ENCODE measurements around the gene DCAF5. TPM values are rescaled to one million over a fixed set of nuclear protein-coding genes. Genes with fewer than 3 reads are reported as not detected.

Gene DCAF5
- polyA plus RNA-seq, 6 donors from 2014 or later: 35.7 to 66.1 (median 49.3) TPM

DNA sequence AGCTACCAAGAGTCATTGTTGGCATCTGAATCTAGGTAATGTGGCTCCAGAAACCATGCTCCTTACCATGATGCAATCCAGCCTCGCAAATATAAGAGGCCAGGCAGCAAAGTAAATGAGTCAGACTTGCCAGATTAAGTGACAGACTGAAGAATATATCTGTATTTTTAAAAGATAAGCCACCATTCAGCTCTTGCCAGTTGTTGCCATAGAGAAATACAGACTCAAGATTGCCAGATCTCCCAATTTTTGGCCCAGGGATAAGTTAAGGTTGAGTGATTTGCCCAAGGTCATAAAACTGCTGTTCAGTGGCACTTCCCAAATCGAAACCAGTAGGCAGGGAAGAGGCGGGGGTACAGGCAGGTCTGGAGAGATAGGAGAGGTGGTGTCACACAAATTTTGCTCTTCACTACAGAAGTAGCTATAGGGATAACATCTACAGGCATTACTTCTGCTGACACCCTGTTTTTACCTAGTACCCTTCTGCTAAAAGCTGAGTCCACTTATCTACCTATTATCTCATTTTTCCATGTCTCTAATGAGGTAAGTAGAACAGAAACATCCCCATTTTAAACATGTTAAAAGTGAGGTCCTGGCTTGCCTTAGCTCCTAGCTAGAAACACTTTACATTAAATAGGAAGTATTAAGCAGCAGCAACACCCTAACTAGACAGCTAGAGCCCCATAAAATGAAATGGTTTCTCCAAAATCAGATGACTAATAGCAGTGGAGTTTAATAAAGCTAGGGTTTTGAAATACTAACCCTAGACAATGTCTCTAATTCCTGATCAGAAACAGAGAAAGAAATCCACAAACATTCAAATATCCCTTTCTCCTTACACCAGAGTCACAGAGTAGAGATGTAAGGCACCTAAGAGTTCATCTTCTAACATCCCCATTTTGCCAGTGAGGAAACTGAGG, 19.5 kb downstream of the DCAF5 start:
- ATAC-seq (ENCODE audit: low read depth in 2 of 2): no peak
- no peak overlapping the region for H3K4me3 Mint-ChIP-seq
- peaks cover 25 to 40% (median 37%) of the 10 kb centered on the region in 3 donors for H3K4me1 Mint-ChIP-seq
- no peak for DNase-seq
- H3K27me3 Mint-ChIP-seq: no peaks in the 10 kb centered on the region
- H3K9me3 Mint-ChIP-seq: no peaks in the 10 kb centered on the region
- H3K27ac Mint-ChIP-seq: peak overlapping the region in 2 of 6 donors; percentile 1 to 65
- H3K36me3 Mint-ChIP-seq: no peaks in the 10 kb centered on the region

DNA sequence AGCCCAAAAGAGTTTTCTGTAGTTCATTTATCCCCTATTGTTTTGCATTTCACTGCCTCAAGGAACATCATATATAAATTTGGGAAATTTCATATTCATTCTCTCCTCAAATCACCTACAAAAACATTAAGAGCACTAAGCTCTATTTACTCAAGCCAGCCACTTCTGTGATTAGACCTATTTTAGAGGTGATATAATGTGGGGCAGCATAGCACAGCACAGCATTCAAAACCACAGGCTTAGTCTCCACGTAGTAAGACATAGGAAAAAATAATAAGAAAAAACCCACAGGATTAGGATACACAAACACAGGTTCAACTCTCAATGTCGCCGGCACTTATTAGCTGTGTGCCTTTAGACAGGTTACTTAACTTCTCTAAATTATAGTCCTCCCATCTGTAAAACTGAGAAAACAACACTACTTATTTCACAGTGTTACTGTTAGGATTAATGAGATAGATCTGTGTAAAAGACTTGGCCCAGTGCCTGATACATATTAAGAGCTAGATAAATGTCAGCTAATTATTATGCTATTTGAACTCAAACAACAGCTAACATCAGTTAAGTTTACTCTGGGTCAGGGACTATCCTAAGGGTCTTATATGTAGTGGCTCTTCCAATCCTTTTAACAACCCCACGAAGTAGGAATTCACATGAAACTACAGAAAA, 20.3 kb downstream of the DCAF5 start:
- ATAC-seq (ENCODE audit: low read depth in 2 of 2) (no peak), DNase-seq (no peak)
- no peaks in the 10 kb centered on the region for H3K36me3 Mint-ChIP-seq
- peaks cover 24 to 37% (median 32%) of the 10 kb centered on the region in 3 donors for H3K4me1 Mint-ChIP-seq
- H3K9me3 Mint-ChIP-seq: no peaks in the 10 kb centered on the region
- H3K4me3 Mint-ChIP-seq: no peak overlapping the region
- H3K27ac Mint-ChIP-seq: peak overlapping the region in 4 of 6 donors; percentile 1 to 78 (median 12)
- no peaks in the 10 kb centered on the region for H3K27me3 Mint-ChIP-seq

DNA sequence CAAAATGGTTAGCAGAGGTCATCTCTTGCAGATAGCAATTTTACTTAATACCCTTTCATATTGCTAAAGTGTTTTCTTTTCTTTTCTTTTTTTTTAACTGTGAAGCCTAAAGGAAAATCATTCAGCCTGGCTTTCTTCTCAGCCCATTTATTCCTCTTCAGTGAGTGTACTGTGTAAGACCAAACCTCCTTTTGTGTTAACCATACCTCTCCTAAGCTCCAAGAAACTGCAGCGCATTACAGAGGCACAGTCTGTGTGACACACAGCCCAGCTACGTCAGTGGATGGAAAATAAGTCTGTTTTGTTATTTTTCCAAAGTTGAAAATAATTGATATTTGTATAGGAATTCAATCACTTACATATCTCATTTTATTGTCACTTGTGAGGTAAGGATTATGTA, 21.7 kb downstream of the DCAF5 start:
- no peaks in the 10 kb centered on the region for H3K9me3 Mint-ChIP-seq
- peak overlapping the region in 2 of 6 donors; percentile 18 to 47 for H3K27ac Mint-ChIP-seq
- no peak for DNase-seq
- no peak for ATAC-seq (ENCODE audit: low read depth in 2 of 2)
- no peak overlapping the region for H3K4me3 Mint-ChIP-seq
- no peaks in the 10 kb centered on the region for H3K27me3 Mint-ChIP-seq
- no peaks in the 10 kb centered on the region for H3K36me3 Mint-ChIP-seq
- H3K4me1 Mint-ChIP-seq: peaks cover 27 to 40% (median 30%) of the 10 kb centered on the region in 3 donors

DNA sequence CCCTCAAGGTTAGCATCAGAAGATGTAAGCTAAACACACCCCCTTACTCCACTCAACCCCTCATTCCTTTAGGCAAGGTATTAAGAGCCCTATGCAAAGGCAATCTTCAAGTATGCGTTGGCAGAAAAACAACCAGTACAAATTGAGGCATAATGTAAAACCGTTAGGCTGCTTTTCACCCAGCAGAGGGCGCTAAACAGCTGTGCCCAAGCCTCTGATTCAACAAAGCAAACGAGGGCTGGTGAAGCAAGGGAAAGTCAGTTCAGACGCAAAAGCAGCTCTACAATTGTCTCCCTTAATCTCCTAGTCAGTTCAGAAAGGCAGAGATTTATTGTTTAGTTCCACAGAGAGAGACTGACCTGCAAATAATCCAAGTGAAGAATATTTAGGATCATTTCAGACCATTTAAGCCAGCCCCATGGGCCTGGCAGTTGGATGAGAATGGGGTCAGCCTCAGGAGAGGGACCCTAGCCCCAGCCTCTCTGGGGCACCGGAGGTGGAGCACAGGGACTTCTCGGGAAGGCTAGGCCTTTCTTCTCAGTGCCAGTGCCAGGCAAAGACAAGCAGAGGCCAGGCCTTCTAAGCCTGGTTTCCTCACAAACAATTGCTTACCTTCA, 23.5 kb downstream of the DCAF5 start:
- Mint-ChIP-seq H3K9me3 (no peaks in the 10 kb centered on the region), H3K36me3 (no peaks in the 10 kb centered on the region), H3K4me3 (no peak overlapping the region), H3K27ac (peak overlapping the region; percentile 4 to 86 (median 46)), H3K27me3 (no peaks in the 10 kb centered on the region), H3K4me1 (peaks cover 37 to 42% (median 38%) of the 10 kb centered on the region in 3 donors)
- ATAC-seq (ENCODE audit: low read depth in 2 of 2) (peak; percentile 68 to 85), DNase-seq (peak; percentile 46)

DNA sequence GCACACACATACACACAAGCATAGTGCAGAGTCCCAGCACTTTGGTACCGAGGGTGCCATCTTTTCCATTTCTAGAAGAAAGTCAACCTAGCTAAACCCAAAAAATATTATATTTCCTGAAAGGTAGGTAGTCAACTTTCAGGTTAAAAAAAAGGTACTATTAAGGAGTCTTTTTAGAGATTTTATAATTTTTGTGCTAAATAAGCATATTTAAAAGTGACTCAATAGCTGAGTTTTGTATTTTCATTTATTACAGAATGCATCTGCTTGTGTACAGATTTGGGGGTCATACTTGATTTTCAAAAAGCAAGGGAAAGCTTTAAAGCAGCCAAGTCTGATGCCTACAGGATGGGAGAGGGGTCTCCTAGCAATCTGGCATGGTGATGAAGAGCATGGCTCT, 34.6 kb downstream of the DCAF5 start:
- Mint-ChIP-seq H3K27ac (peak overlapping the region in 5 of 6 donors; percentile 16 to 92 (median 57)), H3K36me3 (peaks cover 9 to 17% of the 10 kb centered on the region in 2 donors), H3K4me1 (peaks cover 21 to 36% (median 27%) of the 10 kb centered on the region in 3 donors), H3K9me3 (no peaks in the 10 kb centered on the region), H3K27me3 (no peaks in the 10 kb centered on the region), H3K4me3 (no peak overlapping the region)
- ATAC-seq (ENCODE audit: low read depth in 2 of 2): no peak
- no peak for DNase-seq

DNA sequence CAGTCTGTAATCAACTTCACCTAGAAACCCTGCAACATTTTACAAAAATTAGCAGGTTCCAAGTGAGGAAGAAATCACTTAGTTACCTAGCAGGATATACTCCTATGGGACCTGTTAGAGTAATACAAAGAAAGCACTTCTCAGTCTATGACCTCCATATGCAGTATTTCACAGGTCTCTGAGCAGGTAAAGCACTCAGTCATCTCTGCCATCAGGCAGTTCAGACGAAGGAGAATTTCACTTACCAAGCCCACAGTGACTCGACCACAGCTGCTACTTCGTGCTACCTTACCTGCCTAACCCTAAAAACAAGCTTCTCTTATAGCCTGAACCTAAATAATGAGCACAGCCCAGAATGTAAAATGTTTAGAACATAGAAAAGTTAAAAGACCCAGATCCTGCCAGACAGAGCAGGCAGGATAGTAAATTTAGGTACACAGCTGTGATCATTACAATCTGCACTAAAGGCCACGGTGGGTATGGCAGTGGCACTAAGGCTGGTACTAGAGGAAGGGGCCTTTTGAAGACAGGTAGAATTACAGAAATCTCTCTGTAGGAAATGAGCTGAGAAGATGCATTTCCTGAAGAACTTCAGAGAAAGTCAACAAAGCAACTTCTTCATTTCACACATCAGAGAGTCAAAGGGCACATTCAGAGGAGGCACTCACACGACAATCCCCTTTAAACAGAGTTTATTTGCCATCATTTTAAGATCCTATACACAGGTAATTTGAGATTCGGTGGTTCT, 35.7 kb downstream of the DCAF5 start:
- H3K4me3 Mint-ChIP-seq: peak overlapping the region in 1 of 8 donors; percentile 12
- H3K27ac Mint-ChIP-seq: peak overlapping the region; percentile 31 to 92 (median 73)
- H3K27me3 Mint-ChIP-seq: no peaks in the 10 kb centered on the region
- no peaks in the 10 kb centered on the region for H3K9me3 Mint-ChIP-seq
- no peak for DNase-seq
- ATAC-seq (ENCODE audit: low read depth in 2 of 2): peak; percentile 20 to 56
- peaks cover 17 to 29% (median 26%) of the 10 kb centered on the region in 3 donors for H3K4me1 Mint-ChIP-seq
- peaks cover 9 to 17% of the 10 kb centered on the region in 2 donors for H3K36me3 Mint-ChIP-seq

DNA sequence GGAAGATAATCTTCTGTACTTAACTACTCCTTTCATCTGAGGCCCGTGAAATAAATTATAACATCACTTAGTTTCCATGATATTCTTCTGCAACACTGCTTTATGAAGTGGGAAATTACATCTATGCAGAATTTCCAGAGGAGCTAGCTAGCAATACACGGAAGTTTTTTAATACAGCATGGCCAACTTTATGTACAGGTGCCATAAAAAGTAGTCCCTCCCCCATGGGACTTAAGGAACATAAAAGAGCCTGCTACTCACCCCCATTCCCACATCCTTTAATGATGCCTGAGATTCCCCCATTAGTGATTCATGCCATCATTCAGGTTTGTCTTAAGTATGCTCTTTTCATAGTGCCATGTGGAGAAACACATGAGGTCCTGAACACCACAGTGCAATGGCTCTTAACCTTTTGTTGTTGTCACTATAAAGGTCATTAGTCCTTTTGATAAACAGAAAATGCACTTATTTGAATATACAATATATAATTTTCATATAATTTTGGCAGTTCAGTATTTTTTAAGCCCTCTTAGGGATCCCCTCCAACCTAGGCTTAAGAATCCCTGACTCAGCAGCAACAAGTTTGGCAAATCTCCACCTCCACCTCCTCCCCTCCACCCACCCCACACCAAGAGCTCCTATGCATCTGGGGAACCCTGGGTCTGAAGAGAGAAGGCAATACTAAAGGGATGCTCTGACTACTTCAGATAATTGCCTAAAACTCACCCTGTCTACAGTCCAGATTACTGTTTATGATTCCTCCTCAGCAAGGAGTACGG, 37.3 kb downstream of the DCAF5 start:
- Mint-ChIP-seq H3K36me3 (peaks cover 9% of the 10 kb centered on the region in 2 donors), H3K4me1 (peaks cover 13 to 20% (median 16%) of the 10 kb centered on the region in 3 donors), H3K4me3 (no peak overlapping the region), H3K27me3 (no peaks in the 10 kb centered on the region), H3K27ac (peak overlapping the region in 1 of 6 donors; percentile 29), H3K9me3 (no peaks in the 10 kb centered on the region)
- no peak for DNase-seq
- ATAC-seq (ENCODE audit: low read depth in 2 of 2): no peak

DNA sequence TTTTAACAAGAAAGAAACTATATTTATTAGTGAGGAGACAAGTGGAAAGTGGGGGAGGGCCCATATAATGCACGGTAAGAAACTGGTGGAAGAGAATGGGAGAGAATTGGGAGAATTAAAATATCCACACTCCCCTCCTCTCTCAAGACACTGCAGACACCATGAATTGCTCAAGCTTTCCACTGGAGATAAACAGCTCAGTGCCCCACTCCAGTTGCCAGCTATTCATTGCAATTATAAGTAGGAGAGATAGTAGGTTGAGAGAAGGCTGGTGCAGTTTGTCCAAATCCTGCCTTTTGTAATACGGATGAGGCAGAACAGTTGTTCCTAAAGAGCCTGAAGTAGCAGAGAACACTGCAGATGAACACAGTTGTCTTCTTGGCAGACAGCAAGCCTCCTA, 38.2 kb downstream of the DCAF5 start:
- ATAC-seq (ENCODE audit: low read depth in 2 of 2): no peak
- Mint-ChIP-seq H3K4me1 (peaks cover 12 to 20% (median 14%) of the 10 kb centered on the region in 3 donors), H3K27ac (no peak overlapping the region), H3K36me3 (peaks cover 8 to 9% of the 10 kb centered on the region in 2 donors), H3K4me3 (peak overlapping the region in 1 of 8 donors; percentile 37), H3K9me3 (no peaks in the 10 kb centered on the region), H3K27me3 (no peaks in the 10 kb centered on the region)
- DNase-seq: no peak

DNA sequence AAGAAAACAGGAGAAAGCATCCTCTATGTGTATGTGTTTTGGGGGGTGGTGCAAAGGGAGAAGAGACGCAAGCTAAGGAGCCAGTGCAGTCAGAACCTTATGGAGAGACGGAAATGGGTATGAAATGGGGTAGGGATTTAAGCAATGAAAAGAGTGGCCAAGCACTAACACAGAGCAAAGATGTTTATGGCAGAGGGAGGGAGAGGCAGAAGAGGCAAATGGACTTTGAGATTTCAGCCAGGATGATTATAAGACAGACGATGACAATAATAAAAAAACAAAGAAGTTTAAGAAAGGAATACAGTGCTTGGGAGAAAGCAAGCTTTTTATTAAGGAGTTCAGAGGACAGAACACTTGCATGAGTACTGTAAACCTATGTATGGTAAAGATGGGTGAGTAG, 44.6 kb downstream of the DCAF5 start:
- H3K4me1 Mint-ChIP-seq: peaks cover 0 to 4% (median 2%) of the 10 kb centered on the region in 3 donors
- peak overlapping the region in 3 of 6 donors; percentile 1 to 75 (median 1) for H3K27ac Mint-ChIP-seq
- peaks cover 0 to 8% of the 10 kb centered on the region in 2 donors for H3K36me3 Mint-ChIP-seq
- DNase-seq: no peak
- H3K9me3 Mint-ChIP-seq: no peaks in the 10 kb centered on the region
- no peak overlapping the region for H3K4me3 Mint-ChIP-seq
- no peaks in the 10 kb centered on the region for H3K27me3 Mint-ChIP-seq
- ATAC-seq (ENCODE audit: low read depth in 2 of 2): no peak

DNA sequence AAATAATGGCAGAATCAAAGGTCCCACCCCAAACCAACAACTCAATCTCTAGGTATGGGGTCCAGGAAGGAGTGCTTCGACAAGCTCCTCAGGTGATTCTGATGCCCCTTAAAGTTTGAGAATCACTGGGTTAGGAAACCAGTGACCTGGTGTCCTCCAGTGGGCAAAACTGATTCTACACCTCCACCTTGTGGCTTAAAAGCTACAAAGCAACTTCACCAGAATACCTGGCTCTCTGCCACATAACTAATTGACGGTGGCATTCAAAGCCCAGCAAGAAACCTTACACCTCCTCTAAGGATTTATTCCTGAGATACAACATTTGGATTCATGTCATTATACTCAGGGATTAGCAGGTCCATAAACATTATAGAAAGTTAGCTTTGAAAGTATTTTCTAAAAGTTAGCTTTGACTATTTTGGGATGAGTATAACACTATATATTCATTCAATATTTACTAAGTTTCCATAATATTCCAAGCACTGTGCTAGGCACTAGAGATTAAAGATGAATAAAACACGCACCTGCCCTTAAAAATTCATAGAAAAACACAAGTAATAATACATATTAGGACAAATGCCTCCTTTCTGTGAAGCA, 45.4 kb downstream of the DCAF5 start:
- peak; percentile 13 for DNase-seq
- no peak overlapping the region for H3K4me3 Mint-ChIP-seq
- no peak overlapping the region for H3K27ac Mint-ChIP-seq
- H3K9me3 Mint-ChIP-seq: no peaks in the 10 kb centered on the region
- ATAC-seq (ENCODE audit: low read depth in 2 of 2): peak; percentile 35 to 40
- peaks cover 0 to 4% (median 0%) of the 10 kb centered on the region in 3 donors for H3K4me1 Mint-ChIP-seq
- peaks cover 0 to 8% of the 10 kb centered on the region in 2 donors for H3K36me3 Mint-ChIP-seq
- no peaks in the 10 kb centered on the region for H3K27me3 Mint-ChIP-seq

DNA sequence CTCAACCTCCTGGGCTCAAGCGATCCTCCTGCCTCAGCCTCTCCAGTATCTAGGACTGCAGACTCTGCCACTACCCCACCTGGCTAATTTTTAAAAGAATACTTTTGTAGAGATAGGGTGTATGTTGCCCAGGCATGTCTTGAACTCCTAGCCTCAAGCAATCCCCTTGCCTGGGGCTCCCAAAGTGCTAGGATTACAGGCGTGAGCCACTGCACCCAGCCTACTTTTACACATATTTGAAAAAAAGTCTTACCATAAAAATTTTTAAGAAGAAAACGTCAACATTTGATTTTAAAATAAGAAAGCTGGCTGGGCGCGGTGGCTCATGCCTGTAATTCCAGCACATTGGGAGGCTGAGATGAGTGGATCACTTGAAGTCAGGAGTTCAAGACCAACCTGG, 46.5 kb downstream of the DCAF5 start:
- no peak overlapping the region for H3K27ac Mint-ChIP-seq
- ATAC-seq (ENCODE audit: low read depth in 2 of 2) (no peak), DNase-seq (no peak)
- peaks cover 0 to 4% (median 0%) of the 10 kb centered on the region in 3 donors for H3K4me1 Mint-ChIP-seq
- H3K36me3 Mint-ChIP-seq: peaks cover 0 to 8% of the 10 kb centered on the region in 2 donors
- H3K9me3 Mint-ChIP-seq: no peaks in the 10 kb centered on the region
- H3K4me3 Mint-ChIP-seq: no peak overlapping the region
- no peaks in the 10 kb centered on the region for H3K27me3 Mint-ChIP-seq

DNA sequence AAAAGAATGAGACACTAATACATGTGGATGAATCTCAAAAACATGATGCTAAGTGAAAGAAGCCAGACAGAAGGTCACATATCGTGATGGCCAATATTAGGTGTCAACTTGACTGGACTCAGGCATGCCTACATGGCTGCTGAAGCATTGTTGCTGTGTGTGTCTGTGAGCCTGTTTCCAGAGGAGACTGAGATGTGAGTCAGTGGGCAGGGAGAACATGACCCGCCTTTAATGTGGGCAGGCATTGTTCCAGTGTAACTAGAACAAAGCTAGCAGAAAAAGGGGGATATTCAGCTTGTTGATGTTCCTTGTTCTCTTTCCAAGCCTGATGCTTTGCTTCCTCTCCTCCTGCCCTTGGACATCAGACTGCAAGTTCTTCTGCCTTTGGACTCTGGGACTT, 47.6 kb downstream of the DCAF5 start:
- H3K4me3 Mint-ChIP-seq: no peak overlapping the region
- peak overlapping the region in 1 of 6 donors; percentile 41 for H3K27ac Mint-ChIP-seq
- DNase-seq: no peak
- peaks cover 0 to 8% of the 10 kb centered on the region in 2 donors for H3K36me3 Mint-ChIP-seq
- no peak for ATAC-seq (ENCODE audit: low read depth in 2 of 2)
- peaks cover 0 to 6% (median 0%) of the 10 kb centered on the region in 3 donors for H3K4me1 Mint-ChIP-seq
- no peaks in the 10 kb centered on the region for H3K9me3 Mint-ChIP-seq
- H3K27me3 Mint-ChIP-seq: no peaks in the 10 kb centered on the region

Measured in naive B cell (primary cell).